Measurements from ENCODE around the gene PIGK.
"Not testable (repeated sequence)": the region's sequence is repeated elsewhere in the genome, so short reads cannot be mapped to it uniquely, and the experiment has no call there.

The PIGK gene

DNA sequence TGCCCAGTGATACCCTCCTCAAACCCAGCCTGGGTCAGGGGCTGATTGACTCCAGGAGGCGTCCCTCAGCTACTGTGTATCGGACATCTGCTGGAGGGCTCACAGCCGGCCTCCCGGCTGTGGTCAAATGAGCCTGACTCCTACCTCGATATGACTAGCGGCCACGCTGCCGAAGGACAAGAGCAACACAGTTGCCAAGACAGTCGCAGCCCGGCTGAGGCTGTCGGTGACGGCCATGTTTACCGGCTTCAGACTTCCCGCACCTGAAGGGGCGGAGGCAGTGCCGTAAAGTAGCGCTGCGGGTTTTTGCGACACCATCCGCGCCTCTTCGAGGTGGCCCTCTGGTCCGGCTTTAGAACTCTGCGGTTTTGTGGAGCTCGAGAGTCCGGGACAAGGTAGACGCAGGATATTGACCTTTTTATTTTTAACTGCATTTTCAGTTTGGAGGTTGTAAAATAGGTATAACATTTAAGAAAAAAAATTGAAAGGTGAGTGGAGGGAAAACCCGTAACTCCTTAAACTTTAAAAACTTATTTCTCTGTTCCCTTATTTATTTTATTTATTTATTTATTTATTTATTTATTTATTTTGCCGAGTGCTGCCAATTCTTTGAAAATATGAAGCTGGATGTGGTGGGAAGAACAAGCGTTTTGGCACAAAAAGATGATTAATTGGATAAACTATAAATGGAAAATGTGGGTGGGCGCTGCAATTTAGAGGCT, at the start of gene PIGK:
TSS of gene PIGK (minus strand) at position 265 of the 722 bp plus-strand sequence. CDS start at position 237, 28 bp downstream.
- peak; percentile 45 to 77 (median 72) for DNase-seq (ENCODE audit: low read depth in 2 of 3, low spot score in 2 of 3)

GRCh38 chr1:77267035-77267434, 47.8 kb upstream of the PIGK start:
- no peak for DNase-seq (ENCODE audit: low read depth in 2 of 3, low spot score in 2 of 3)

DNA sequence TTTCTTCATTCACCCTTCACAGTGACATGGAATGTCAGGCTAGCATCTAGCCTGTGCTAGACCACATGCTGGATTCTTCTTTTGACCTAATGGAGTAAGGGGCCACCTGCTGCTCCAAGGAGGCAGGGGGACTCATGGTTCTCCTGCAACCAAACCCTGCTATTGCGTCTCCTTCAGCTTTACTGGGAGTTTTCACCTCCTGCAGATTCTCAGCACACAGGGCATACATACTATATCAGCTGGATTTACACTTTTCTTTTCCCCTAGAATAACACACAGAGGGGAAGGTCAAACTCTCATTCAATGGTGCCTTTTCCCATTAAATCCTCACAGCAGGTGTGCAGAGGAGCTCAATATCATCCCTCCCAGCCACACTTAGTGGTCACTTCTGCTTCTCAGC, 46.0 kb upstream of the PIGK start:
- DNase-seq (ENCODE audit: low read depth in 2 of 3, low spot score in 2 of 3) = no peak

DNA sequence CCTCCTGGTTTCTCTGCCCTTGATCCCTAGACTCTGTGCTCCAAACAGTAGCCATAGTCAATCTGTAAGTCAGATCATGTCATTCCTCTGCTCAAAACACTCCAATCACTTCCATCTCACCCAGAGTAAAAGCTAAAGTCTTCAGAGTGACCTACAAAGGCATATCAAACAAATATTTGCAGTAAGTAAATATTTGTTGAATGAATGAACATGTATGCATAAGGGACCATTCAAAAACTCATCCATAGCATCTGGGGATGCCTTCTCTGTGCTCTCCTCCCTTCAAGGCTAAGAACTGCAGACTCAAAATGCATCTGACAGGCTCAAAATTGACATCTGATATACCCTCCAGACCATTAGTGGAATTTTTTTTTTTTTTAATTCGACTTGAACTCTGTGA, 44.5 kb upstream of the PIGK start:
- DNase-seq (ENCODE audit: low read depth in 2 of 3, low spot score in 2 of 3) = no peak

- no peak for DNase-seq (ENCODE audit: low read depth in 2 of 3, low spot score in 2 of 3)
These were observed 34.0 kb upstream of the PIGK start for GRCh38 chr1:77253211-77253610.

- no peak for DNase-seq (ENCODE audit: low read depth in 2 of 3, low spot score in 2 of 3)
These were observed 30.9 kb upstream of the PIGK start for GRCh38 chr1:77250126-77250525.

DNA sequence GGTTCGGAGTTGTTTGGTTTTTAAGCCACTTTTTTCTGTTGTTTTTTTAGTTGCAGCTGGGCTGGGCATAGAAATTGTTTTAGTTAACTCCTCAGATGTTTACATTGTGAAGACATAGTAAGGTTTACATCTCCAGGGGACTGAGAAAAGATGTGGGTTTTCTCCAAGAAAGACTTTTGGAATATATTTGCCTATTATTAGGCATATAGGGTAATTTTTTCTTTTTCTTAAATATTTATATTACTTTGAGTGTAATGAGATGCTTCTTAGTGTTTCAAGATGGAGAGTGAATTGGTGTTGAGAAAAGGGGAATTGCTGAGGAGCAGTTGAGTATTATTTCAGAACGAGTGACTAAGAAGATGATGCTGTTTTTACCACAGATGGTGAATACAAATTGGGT, 26.6 kb upstream of the PIGK start:
- DNase-seq (ENCODE audit: low read depth in 2 of 3, low spot score in 2 of 3) = no peak

DNA sequence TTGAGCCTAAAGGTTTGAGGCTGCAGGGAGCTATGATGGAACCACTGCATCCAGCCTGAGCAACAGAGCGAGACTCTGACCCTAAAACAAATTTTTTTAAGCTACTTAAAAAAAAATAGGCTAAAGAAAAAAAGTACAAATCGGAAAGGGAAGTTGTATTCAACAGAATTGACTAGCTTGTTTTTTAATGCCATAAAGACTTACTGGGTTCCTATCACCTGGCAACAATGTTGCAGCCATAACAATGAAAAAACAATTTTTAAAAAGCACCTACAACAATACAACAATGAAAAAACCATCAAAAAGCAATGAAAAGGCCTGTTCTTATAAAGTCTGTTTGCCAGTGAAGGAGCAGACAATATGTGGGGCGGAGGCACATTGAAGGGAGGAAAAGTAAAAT, 20.1 kb upstream of the PIGK start:
- no peak for DNase-seq (ENCODE audit: low read depth in 2 of 3, low spot score in 2 of 3)

DNA sequence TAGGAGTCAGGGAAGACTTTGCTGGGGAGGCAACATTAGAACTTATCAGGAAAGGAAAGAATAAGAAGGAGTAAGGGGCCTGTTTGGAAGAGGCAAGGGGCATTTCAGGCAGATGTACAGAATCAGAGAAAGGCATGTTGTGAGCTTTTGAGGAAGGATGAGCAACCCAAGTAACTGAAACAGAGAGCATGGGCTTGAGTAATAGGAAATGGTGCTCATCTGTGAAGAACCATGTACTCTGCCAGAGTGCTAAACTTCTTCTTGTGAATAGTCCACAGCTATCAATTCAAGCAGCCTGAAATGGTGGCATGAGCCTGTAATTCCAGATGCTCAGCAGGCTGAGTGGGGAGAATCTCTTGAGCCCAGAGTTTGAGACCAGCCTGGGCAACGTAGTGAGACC, 19.2 kb upstream of the PIGK start:
- DNase-seq (ENCODE audit: low read depth in 2 of 3, low spot score in 2 of 3) = no peak

DNA sequence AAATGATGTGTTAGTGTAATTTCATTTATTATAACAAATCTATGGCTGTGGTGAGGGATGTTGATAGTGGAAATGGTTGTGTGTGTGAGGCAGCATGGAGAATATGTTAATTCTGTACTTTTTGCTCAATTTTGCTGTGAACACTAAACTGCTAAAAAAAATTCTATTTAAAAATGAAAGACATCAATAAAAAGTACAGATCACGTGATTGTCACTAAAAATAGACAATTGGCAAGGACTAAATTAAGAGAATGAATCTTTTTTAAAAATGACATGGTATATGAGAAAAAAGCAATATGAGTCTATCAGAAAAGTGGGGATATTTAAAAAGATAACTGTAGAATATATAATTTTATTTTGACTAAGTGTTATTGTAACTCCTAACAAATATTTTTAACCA, 15.7 kb upstream of the PIGK start:
- no peak for DNase-seq (ENCODE audit: low read depth in 2 of 3, low spot score in 2 of 3)

DNA sequence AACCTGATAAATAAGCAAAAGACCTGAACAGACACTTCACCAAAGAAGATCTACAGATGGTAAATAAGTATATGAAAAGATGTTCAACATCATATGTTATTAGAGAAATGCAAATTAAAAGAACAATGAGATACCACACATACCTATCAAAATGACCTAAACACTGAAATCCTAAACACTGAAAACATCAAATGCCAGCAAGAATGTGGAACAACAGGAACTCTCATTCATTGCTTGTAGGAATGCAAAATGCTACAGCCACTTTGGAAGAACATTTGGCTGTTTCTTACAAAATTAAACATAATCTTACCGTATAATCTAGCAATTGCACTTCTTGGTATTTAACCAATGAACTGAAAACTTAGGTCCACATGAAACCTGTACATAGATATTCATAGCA, 14.9 kb upstream of the PIGK start:
- DNase-seq (ENCODE audit: low read depth in 2 of 3, low spot score in 2 of 3) = no peak

GRCh38 chr1:77232829-77233228, 13.6 kb upstream of the PIGK start:
- no peak for DNase-seq (ENCODE audit: low read depth in 2 of 3, low spot score in 2 of 3)

DNA sequence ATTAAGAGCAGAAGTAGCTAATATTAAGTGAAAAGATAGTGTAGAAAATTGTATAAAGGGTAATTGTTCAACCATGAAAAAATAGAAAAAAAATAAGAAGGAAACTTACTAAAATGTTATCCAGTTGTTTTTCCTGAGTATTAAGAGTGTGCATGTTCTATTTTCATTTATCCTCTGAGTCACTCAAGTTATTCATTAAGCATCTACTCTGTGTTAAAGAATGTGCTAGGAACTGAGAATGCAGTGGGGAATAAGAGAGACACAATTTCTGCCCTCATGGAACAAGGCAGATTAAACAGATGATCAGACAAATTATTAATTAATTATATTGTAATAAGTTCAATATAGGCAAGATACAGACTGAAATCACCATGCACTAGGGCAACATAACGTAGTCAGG, 10.8 kb upstream of the PIGK start:
- DNase-seq (ENCODE audit: low read depth in 2 of 3, low spot score in 2 of 3) = no peak

GRCh38 chr1:77228836-77229235, 9.6 kb upstream of the PIGK start:
- DNase-seq (ENCODE audit: low read depth in 2 of 3, low spot score in 2 of 3) = no peak

DNA sequence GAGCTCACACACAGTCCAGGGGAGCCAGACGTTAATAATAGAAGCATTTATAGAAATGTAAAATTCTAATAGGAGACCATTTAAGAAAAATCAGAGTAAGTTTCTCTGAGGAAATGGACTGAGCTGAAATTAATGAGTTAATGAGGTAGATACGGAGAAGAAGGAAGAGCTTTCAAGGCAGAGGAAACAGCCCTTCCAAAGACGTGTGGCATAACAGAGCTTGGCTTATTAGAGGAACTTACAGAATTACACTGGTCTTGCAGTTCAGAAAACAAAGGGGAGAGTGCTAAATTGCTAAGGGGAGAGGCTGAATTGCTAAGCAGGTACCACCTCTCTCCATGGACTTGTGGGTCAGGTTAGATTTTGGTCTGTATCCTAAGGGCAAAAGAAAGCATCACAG, 8.2 kb upstream of the PIGK start:
- no peak for DNase-seq (ENCODE audit: low read depth in 2 of 3, low spot score in 2 of 3)

GRCh38 chr1:77222496-77222895, 3.3 kb upstream of the PIGK start:
- no peak for DNase-seq (ENCODE audit: low read depth in 2 of 3, low spot score in 2 of 3)

GRCh38 chr1:77220687-77221463, 1.6 kb upstream of the PIGK start:
- DNase-seq (ENCODE audit: low read depth in 2 of 3, low spot score in 2 of 3) = no peak

GRCh38 chr1:77218477-77219165, 609 bp downstream of the PIGK start:
- no peak for DNase-seq (ENCODE audit: low read depth in 2 of 3, low spot score in 2 of 3)

GRCh38 chr1:77204043-77204442, 15.2 kb downstream of the PIGK start:
- DNase-seq (ENCODE audit: low read depth in 2 of 3, low spot score in 2 of 3) = not testable (repeated sequence)

DNA sequence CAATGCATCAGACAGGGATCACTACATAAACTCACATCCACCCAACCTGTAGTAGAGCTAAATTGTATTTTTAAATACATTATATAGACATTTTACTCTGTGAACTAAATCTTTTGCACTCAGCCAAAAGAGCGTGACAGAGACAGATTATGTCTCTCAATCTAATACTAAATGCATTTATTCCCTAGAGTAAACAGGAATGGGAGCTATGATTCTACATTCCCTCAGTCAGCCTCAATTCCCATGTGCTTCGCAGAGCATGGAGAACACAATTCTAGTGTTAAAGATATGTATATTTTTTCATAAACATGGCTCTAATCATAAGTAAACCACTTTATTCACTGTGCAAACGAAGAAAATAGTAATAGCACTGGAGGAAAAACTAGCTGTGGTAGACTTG, 16.5 kb downstream of the PIGK start:
- no peak for DNase-seq (ENCODE audit: low read depth in 2 of 3, low spot score in 2 of 3)

DNA sequence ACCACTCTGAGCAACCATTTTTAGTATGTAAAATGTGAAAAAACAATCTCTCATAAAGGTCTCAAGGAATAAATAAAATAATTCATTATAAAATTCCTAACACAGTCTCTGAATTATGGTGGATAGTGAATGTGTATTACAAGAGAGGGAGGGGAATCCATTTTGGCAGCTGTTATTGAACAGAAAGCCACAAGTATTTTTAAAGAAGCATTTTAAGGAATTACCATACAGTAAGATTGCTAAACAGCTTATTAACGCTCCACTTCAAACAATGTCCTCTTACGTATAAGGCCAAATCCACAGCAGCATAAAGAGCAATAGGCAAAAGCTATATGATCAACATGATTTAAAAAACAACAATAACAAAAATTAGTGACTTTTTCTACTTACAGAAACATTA, 18.4 kb downstream of the PIGK start:
- no peak for DNase-seq (ENCODE audit: low read depth in 2 of 3, low spot score in 2 of 3)

GRCh38 chr1:77200293-77200692, 18.9 kb downstream of the PIGK start:
- DNase-seq (ENCODE audit: low read depth in 2 of 3, low spot score in 2 of 3) = no peak

Data from activated CD8-positive, alpha-beta memory T cell treated with anti-CD3 and anti-CD28 coated beads for 48 hours (primary cell).